ENCODE measurements around the gene FAM135A. TPM values are rescaled to one million over a fixed set of nuclear protein-coding genes. Genes with fewer than 3 reads are reported as not detected.

The FAM135A gene
- total RNA-seq, 1 experiment from 2014 or later = 31.0 TPM

DNA sequence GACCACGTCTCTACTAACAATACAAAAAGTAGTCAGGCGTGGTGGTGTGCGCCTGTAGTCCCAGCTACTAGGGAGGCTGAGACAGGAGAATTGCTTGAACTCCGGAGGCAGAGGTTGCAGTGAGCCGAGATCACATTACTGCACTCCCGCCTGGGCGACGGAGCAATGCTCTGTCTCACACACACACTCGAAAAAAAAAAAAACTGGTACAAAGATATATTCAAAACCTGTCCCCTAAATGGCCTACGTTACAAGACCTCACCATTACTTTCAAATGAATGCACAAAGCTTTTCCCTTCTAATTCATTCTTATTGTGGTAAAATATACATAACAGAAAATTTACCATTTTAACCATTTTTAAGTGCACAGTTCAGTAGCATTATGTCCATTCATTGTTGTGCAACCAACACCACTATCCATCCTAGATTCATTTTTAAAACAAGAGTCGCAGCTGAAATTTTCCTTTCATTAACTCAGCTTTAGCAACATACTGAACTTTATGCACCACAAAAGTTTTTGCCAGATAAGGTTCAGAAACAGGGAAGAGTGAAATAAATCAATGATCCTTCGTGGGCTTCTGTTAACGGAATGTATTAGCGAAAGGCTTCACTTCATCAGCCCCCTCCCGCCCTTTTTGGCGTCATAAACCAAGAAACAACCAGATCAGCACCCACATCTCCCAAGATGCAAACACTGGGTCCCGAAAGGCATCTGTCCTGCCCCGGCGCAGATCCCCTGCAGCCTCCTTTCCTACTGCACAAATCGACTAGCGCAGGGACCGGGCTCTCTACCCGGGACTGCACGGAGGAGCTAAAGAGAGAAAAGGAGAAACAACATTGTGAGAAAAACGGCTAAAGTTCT, 825 bp upstream of the FAM135A start:
- Histone ChIP-seq H3K4me1 (ENCODE audit: insufficient read depth, low read length) (no peaks in the 10 kb centered on the region), H3K23ac (ENCODE audit: insufficient read length, low read depth, low read length) (no peak overlapping the region), H3K56ac (ENCODE audit: insufficient read length, low read depth, low read length) (no peak overlapping the region), H3K4ac (ENCODE audit: low read depth, low read length) (no peak overlapping the region; the same call in 1 of the 2 replicates), H2BK5ac (ENCODE audit: insufficient read length, low read length) (no peak overlapping the region), H3K14ac (ENCODE audit: insufficient read depth, low read length) (peak overlapping the region; percentile 98; the same call in 1 of the 2 replicates), H3K4me2 (ENCODE audit: insufficient read depth, insufficient read length, low read length) (peak overlapping the region; percentile 62), H3K27ac (ENCODE audit: insufficient read length, low read depth, low read length) (no peak overlapping the region), H4K5ac (ENCODE audit: insufficient read length, low read depth, low read length) (peak overlapping the region; percentile 22), H2BK20ac (ENCODE audit: low read depth, low read length, poor library complexity, severe bottlenecking) (no peak overlapping the region), H2AK5ac (ENCODE audit: insufficient read length, low read length) (no peak overlapping the region), H3K79me2 (ENCODE audit: insufficient read depth, low read length) (peaks cover 2% of the 10 kb centered on the region; the same call in 1 of the 2 replicates), H3T11ph (ENCODE audit: low read length) (no peak overlapping the region), H2BK12ac (ENCODE audit: insufficient read length, low read depth, low read length) (no peak overlapping the region), H4K20me1 (ENCODE audit: control insufficient read depth, insufficient read depth, insufficient read length) (peaks cover 3% of the 10 kb centered on the region), H2BK15ac (ENCODE audit: low read depth, low read length) (no peak overlapping the region), H4K8ac (replicated peaks; ENCODE audit: insufficient read length, low read depth, low read length) (no peak overlapping the region), H2BK120ac (ENCODE audit: low read depth, low read length, poor library complexity, severe bottlenecking) (no peak overlapping the region), H3K9me3 (ENCODE audit: control insufficient read depth, low read depth, low read length) (no peaks in the 10 kb centered on the region), H2AFZ (ENCODE audit: low read length) (peak overlapping the region; percentile 76), H3K79me1 (ENCODE audit: insufficient read depth, low read depth, low read length, poor library complexity, severe bottlenecking) (no peaks in the 10 kb centered on the region), H3K9ac (ENCODE audit: extremely low read depth, insufficient read length, low read length) (peak overlapping the region; percentile 98), H4K91ac (ENCODE audit: insufficient read length, low read depth, low read length) (no peak overlapping the region), H3K27me3 (ENCODE audit: insufficient read depth, low read length) (no peaks in the 10 kb centered on the region), H3K18ac (ENCODE audit: insufficient read length, low read depth, low read length) (peak overlapping the region; percentile 94), H3K23me2 (ENCODE audit: insufficient read length, low read depth, low read length, poor library complexity, severe bottlenecking) (peaks cover 11% of the 10 kb centered on the region)
- peaks cover 0 to 3% of the 10 kb centered on the region in 2 experiments; a peak in 1 of 5 replicates for H3K9me3 Mint-ChIP-seq
- TF ChIP-seq, protein P1, sequence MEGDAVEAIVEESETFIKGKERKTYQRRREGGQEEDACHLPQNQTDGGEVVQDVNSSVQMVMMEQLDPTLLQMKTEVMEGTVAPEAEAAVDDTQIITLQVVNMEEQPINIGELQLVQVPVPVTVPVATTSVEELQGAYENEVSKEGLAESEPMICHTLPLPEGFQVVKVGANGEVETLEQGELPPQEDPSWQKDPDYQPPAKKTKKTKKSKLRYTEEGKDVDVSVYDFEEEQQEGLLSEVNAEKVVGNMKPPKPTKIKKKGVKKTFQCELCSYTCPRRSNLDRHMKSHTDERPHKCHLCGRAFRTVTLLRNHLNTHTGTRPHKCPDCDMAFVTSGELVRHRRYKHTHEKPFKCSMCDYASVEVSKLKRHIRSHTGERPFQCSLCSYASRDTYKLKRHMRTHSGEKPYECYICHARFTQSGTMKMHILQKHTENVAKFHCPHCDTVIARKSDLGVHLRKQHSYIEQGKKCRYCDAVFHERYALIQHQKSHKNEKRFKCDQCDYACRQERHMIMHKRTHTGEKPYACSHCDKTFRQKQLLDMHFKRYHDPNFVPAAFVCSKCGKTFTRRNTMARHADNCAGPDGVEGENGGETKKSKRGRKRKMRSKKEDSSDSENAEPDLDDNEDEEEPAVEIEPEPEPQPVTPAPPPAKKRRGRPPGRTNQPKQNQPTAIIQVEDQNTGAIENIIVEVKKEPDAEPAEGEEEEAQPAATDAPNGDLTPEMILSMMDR (conservative IDR thresholded peaks at IDR 0.05) = no peak
- peaks cover 9 to 14% of the 10 kb centered on the region in 2 experiments for H3K4me1 Mint-ChIP-seq
- no peak for DNase-seq
- H3K27ac Mint-ChIP-seq = peak overlapping the region; percentile 98 to 99 (median 99)
- H3K4me3 Mint-ChIP-seq = peak overlapping the region; percentile 90 to 99
- peaks cover 5% of the 10 kb centered on the region; the same call in 1 of the 2 replicates for H3K27me3 Mint-ChIP-seq (ENCODE audit: low read depth)
- no CpG with 5 or more reads among the region's 25 CpGs for WGBS (ENCODE audit: extremely low coverage, insufficient read length, low lambda C conversion rate)
- peaks cover 0 to 6% (median 5%) of the 10 kb centered on the region in 3 experiments; a peak in 5 of 7 replicates for H3K36me3 Mint-ChIP-seq (ENCODE audit: insufficient read depth in 1 of 3, low read depth in 3 of 3)
